WTC11 (cell line): ENCODE data around the gene SPATA13.

Experiments
- CREB1 ChIP-seq: sonication (generic); formaldehyde crosslinking; IDR thresholded peaks from 2 replicates; pipeline ENCODE4 v1.8.0; 2023; ENCODE audit warnings: mild to moderate bottlenecking, missing genetic modification reagents
- KAT7 ChIP-seq: sonication (generic); formaldehyde crosslinking; IDR thresholded peaks from 2 replicates; pipeline ENCODE4 v1.8.1; 2023; ENCODE audit warnings: missing genetic modification reagents, mild to moderate bottlenecking, borderline replicate concordance
- ZNF232 ChIP-seq: sonication (generic); formaldehyde crosslinking; IDR thresholded peaks from 2 replicates; pipeline ENCODE4 v1.8.0; 2022; ENCODE audit warnings: mild to moderate bottlenecking, missing genetic modification reagents

GRCh38 chr13:24264976-24265375 lies 104.5 kb downstream of the SPATA13 start:
- TF ChIP-seq KAT7 (CRISPR knock-in tag) = no peak
- no peak for TF ChIP-seq ZNF232 (CRISPR knock-in tag)
- TF ChIP-seq CREB1 (CRISPR knock-in tag) = no peak
